NCI-H187 (cell line): ENCODE measurements around the gene BPIFA1.

ENCODE experiments used
- DNase-seq, 2 experiments: peaks; one replicate each; lab custom pipeline; 2025; lab: John Stamatoyannopoulos, UW

BPIFA1 gene

DNA sequence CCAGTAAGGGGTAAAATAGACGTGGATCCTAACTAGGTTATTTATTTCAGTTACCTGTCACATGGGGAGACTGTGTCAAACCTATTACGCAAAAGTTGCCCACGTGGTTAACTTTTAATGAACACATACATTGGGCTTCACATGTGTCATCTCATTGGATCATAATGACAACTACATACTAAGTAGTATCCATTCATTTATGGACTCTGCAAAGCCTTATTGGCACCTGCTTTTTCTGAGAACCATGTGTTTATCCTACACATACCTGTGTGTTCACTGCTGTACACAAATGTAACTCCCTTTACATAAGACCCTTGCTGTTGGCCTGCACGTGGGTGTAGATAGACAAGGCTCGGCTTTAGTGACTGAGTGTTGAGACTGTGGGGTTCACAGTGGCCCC lies 5.1 kb downstream of the BPIFA1 start:
- DNase-seq = no peak

- DNase-seq = no peak
Measured at GRCh38 chr20:33242319-33243100, 6.7 kb downstream of the BPIFA1 start.

DNA sequence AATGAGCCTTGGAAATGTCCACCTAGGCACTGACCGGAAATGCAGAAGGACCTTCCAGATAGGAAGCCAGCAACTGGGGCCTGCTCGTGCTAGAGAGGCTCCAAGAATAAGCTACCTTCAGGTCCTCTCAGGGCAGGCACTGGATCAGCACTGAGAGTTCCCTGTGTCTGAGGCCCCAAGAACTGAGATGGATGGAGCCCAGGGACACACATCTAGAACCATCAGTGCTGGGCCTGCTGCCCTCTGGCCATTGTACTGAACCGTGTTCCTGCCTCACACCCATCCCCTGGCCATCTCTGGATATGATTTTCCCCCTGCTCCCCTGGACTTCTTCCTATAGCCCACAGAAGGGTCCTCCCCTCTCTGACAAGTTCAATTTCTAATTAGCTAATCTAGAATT lies 10.3 kb downstream of the BPIFA1 start:
- DNase-seq = no peak

DNA sequence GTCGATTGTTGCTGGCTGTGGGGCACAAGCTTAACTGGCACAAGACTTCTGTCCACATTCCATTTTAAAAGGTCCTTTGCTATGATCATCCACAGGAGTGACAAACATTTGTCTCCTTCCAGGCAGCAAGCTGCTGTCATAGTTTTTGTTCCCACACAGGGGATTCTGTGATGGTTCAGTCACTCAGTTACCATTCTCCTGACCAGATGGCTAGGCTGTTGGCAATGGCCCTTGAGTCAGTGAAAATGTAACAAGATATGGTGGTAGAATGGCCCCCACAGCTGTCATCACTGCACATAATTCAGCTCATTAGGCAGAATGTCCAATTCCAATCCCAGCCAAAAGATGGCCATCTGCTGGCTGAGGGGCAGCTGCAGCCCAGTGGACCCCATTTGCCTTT lies 13.7 kb downstream of the BPIFA1 start:
- DNase-seq = no peak

DNA sequence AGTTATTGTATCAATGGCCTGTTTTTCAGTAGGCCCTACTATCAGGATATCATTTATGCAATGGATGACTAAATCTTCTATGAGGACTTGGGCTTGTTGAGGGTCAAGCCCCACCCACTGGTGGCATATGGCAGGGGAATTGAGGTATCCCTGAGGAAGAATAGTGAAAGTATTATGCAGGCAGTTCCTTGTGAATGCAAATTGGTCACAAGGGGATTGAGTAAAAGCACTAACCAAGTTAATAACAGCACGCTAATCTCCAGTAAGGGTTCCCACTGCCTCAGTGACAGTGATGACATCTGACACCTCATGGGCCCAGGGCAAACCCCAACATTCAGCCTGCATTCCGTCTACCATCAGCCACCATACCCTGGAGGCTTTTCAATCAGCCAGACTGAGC lies 14.9 kb downstream of the BPIFA1 start:
- no peak for DNase-seq

GRCh38 chr20:33251496-33251895 lies 15.7 kb downstream of the BPIFA1 start:
- no peak for DNase-seq

DNA sequence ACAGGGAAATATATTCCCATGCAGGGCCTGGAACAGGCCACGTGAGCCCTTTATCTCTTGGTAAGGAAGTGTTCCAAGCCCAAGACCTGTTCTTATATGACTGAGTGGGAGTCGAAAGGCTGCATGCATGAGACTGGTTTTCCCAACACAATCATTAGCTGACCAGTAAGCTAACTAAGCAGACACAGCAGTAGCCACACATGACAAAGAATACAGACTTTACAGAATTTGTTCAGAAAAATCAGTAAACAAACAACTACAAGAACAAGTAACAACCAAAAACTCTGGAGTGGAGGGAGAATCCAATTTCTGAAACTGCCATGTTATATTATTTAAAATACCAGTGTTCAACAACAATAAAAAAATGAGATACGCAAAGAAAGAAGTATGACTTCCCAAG lies 16.7 kb downstream of the BPIFA1 start:
- no peak for DNase-seq

DNA sequence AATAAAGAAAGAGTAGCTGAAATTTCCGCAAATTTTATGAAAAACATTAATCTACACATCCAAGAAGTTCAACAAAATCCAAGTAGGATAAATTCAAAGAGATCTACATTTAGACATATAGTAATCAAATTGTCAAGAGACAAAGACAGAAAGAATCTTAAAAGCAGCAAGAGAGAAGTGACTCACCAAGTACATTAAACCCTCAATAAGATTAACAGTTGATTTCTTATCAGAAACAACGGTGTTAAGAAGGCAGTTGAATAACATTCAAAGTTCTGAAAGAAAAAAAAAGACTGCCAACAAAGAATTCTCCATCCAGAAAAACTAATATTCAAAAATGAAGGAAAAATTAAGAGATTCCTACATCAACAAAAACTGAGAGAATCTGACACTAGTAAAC lies 19.2 kb downstream of the BPIFA1 start:
- DNase-seq = no peak

GRCh38 chr20:33257237-33257636 lies 21.4 kb downstream of the BPIFA1 start:
- DNase-seq = no peak

GRCh38 chr20:33259371-33259770 lies 23.6 kb downstream of the BPIFA1 start:
- DNase-seq = no peak

DNA sequence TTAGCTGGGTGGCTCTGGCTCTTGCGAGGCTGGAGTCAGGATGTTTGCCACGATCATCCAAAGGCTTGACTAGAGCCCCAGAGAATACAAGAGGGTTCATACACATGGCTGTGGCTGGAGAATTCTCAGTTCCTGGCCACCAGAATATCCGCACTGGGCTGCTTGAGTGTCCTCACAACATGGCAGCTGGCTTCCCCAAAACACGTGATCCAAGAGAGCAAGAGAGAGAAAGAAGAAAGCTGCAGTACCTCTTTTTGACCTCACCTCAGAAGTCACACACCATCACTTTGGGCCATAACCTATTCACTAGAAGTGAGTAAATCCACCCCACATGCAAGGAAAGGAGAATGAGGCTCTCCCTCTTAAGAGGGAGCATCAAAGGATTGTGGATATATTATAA lies 25.7 kb downstream of the BPIFA1 start:
- DNase-seq = no peak

GRCh38 chr20:33262658-33263065 lies 26.9 kb downstream of the BPIFA1 start:
- peak in 1 of 2 experiments; percentile 8 for DNase-seq

GRCh38 chr20:33263784-33264183 lies 28.0 kb downstream of the BPIFA1 start:
- DNase-seq = no peak

DNA sequence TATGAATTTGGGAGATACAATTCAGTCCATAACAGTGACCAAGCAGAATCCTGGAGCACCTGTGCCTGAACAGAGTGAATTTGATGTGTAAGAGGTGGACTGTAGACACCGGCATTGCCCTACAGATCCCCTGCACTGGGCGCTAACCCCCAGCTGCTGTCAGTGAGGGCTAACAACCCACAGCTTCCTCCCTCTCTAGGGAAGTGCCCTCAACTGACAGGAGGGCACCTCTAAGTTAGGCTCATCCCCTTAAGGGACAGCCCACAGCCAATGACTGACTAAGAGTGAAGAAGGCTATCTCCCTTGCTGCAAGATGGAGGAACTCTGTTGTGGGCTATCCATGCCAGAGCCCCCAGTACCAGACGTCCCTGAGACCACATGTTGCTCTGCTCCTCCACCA lies 31.9 kb downstream of the BPIFA1 start:
- DNase-seq = no peak

- DNase-seq = no peak
Measured at GRCh38 chr20:33272155-33272873, 36.5 kb downstream of the BPIFA1 start.

GRCh38 chr20:33273117-33273851 lies 37.5 kb downstream of the BPIFA1 start:
- no peak for DNase-seq

- DNase-seq = no peak
Measured at GRCh38 chr20:33275215-33275614, 39.4 kb downstream of the BPIFA1 start.

- no peak for DNase-seq
Measured at GRCh38 chr20:33275871-33276270, 40.1 kb downstream of the BPIFA1 start.

DNA sequence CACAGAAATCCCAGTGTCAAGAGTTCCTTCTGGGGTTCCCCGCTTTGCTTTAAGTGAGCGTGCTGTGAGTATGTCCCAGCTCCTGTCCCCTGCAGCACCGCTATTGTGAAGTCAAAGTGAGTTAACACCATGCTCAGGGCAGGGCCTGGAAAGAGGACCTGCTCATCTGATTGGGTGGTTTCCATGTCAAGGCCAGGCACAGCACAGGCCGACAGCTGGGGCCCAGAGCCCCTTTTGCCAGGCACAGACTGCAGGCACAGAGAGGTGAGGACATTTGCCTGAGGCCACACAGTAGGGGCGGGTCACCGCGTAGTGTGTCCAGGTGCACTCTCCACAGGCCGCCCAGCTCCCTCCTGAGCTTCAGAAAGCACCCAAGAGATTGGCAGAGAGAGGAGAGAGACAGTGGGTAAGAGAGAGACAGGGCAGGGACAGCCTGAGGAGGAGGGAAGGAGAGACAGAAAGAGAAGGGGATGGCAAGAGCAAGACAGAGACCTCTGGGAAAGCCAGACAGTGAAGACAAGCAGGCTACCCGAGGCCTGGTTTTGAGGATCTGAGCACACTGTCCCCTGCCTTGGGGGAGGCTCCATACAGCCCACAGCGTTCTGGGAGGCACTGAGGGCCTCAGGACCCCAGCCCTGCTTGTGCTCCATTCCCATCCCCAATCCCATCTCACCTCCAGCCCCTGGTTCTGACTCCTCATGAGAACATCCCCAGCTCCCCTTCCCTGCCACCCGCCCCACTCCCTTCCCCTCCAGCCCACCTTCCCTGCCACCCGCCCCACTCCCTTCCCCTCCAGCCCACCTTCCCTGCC lies 40.7 kb downstream of the BPIFA1 start:
- DNase-seq = no peak

DNA sequence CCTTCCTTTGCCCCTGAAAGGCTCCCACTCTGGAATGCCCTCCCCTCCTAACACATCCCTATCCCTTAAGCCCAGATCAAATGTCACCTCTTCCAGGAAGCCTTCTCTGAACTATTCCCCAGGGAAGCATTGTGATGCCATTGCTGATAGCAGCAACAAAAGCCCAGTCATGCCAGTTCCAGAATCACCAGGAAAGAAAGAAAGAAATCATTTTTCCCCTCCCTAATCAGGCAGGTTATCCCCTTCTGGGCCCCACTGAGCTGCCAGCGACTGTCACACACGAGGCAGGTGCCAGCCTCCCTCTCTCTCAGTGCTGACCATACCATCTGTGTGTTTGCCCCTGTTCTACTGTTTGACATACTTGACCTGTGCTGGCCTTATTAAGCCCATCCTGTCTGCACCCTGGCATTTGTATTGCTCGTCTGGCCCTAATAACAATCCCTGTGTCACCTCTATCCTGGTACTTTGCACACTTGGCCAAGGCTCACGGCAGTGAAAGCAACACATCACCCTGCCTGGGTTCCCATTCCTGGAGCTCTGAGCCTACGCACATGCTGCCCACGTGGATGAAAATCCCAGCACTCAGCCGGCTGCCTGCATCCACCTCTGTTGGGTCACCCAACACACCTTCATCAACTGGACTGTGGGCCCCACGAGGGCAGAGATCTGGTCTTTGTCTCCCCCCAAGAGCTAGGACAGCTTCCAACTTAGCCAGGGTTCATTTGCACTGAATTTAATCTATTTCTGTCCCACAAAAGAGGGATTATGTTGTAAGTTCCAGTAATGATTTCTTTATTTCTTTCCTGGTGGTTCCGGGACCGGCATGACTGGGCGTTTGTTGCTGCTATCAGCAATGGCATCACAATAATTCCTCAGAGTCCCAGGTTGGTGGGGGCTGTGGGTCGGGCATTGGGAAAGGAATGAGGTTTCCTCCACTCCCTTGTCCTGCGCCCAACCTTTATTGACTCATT lies 42.0 kb downstream of the BPIFA1 start:
- DNase-seq = no peak

GRCh38 chr20:33278700-33279099 lies 42.9 kb downstream of the BPIFA1 start:
- no peak for DNase-seq
